ENCODE data around the gene LGALS1.
A peak's percentile ranks its signal among the peaks of the same experiment; 100 is the strongest.

The LGALS1 gene

DNA sequence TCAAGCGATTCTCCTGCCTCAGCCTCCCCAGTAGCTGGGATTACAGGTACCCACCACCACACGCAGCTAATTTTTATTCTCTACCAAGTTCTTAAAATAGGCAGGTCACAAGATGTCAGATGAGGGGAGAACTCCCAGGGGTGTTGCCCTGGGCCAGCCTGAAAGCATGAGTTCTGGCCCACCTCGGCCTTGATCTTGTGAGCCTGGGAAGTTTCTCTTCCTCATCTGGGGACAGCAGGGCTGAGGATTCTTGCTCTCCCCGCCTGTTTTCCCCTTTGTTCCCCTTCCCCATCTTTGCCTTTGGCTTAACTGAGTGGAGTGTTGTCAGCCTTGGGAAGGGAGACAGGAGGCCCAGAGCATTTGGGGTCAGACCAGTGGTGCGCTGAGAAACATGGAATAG, 13.4 kb upstream of the LGALS1 start:
- no peak for DNase-seq (ENCODE audit: low spot score)

DNA sequence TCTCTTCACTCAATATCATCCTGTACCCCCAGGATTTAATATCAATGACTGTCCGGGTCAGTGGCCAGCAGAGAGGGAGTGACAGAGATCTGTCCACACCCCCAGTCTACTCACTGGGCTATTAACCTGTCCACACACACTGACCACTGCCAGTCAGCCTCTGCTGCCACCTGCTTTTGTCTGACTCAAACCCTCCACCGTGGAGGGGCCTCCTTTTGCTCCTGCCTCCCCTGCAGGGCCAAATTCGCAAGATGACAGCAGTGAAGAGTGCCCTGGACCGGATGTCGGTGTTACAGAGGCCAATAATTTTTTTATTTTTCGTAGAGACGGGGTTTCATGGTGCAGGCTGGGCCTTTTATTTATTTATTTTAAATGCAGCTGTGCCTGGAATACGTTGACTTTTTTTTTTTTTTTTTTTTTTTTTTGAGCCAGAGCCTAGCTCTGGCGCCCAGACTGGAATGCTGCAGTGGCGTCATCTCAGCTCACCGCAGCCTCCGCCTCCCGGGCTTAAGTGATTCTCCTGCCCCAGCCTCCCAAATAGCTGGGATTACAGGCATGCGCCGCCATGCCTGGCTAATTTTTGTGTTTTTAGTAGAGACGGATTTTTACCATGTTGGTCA, 11.8 kb upstream of the LGALS1 start:
- no peak for DNase-seq (ENCODE audit: low spot score)

DNA sequence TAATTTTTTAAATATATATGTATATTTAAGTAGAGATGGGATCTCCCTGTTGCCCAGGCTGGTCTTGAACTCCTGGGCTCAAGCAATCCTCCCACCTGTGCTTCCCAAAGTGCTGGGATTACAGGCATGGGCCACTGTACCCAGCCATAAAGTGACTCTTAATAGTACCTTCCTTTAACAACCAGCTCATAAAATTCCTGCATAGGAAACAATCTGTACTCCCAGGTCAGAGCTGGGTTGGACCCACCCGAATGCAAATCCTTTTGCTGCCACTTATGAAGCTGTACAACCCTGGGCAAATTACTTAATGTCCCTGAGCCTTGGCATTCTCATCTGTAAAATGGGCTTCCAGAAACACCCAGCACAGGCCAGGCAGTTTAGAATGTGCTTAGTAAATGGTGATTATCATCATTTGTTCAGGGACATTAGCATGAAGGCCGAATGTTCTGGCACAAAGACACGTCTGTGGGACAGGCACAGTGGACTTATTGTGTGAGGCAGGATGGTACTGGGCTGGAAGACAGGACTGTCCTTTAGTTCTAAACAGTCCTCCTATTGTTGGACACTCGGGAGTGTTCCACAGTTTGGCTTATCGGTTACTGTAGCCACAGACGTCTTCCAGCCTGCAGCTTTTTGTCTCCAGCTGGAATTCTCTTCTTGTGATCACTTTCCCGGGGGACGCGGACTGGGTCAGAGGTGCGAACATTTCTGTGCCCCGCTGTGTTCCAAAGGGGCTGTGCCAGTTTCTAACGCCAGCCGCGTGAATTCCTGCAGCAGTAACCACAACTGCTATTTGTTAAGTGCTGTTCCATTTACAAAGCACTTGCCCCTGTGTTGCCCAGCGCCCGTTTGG, 11.0 kb upstream of the LGALS1 start:
- DNase-seq (ENCODE audit: low spot score) = no peak

DNA sequence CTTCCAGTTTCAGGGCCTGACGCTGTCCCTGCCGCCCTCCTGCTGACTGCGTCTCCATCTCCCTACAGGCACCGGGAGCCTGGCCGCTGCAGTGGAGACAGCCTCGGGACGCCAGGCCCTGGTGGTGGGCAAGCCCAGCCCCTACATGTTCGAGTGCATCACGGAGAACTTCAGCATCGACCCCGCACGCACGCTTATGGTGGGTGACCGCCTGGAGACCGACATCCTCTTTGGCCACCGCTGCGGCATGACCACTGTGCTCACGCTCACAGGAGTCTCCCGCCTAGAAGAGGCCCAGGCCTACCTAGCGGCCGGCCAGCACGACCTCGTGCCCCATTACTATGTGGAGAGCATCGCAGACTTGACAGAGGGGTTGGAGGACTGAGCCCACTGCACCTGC, 9.9 kb upstream of the LGALS1 start:
- no peak for DNase-seq (ENCODE audit: low spot score)

DNA sequence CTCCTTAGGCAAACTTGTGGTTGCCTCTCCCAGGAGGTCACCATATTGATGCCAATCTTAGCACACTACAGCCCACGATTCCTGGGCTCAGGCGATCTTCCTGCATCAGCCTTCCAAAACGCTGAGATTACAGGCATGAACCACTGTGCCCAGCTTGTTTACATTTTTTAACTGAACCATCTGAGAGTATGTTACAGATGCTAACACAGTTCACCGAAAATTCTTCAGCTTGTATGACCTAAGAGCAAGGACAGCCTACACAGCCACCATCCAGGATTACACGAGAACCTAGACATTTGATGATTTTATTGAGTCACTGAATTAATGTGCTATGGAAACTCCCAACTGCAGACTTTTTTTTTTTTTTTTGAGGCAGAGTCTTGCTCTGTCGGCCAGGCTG, 5.8 kb upstream of the LGALS1 start:
- no peak for DNase-seq (ENCODE audit: low spot score)

DNA sequence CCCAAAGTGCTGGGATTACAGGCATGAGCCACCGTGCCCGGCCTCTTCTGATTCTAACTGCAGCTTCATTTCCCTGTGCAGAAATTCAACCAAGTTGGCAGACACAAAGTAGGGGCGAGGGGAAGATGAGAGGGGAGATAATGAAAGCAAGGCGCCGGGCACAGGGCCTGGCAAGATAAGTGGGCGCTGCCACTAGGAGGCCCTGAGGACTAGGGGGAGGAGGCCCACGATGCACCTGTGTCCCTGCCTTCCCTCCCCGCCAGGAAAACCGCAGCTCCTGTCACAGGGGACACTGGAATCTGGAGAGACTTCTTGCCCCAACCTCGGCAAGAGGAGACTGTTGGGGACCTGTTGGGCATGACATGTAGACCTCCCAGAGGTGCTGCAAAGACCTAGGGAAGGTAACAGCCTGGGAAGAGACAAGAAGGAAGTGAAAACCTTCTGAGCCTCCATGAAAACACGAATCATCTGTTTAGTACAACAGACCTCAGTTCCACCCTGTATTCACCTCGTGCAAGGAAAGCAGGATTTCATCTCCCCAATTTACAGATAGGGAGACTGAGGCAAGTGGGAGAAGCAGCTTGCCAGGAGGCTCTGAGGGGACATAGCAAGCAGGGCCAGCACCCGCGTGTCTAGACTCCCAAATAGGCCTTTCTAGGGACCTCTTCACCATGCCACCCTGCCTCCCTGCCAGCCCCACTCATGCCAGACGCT, 3.1 kb upstream of the LGALS1 start:
- DNase-seq (ENCODE audit: low spot score) = no peak

DNA sequence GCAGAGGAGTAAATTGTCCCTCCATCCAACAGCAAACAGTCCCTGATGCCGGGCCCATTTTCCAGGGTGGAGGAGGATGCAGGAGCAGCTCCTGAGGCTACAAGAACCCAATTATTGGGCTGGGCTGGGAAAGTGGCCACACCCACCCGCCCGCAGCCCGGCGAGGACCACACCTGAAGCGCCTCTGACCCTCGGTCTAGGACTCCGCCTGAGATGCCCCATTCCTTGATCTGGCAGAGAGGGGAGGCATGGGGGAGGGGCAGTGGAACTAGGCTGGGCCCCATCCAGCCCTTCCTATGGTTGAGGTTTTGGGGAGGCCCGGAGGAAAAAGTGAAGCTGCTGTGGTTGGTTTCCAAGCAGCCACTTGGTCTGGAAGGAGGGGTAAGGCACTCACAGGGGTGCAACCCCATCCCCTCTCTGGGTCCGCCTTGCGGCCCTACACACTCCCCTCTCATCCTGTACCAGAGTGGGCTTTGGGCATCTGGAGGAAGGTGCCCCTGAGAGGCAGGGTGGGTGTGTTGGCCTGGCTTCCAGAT, 2.4 kb upstream of the LGALS1 start:
- DNase-seq (ENCODE audit: low spot score) = no peak

DNA sequence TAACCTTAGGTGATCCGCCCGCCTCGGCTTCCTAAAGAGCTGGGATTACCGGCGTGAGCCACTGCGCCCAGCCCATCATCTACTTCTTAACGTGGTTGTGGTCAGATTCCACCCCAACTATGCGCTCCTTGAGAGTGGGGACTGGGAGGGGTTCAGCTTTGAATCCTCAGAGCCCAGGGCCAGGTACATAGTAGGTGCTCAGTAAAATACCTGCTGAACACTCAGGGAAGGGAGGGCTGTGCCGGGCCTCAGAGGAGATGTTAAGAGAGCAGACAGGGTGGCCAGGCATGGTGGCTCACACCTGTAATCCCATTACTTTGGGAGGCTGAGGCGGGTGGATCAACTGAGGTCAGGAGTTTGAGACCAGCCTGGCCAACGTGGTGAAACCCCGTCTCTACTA, 1.2 kb upstream of the LGALS1 start:
- DNase-seq (ENCODE audit: low spot score) = no peak

DNA sequence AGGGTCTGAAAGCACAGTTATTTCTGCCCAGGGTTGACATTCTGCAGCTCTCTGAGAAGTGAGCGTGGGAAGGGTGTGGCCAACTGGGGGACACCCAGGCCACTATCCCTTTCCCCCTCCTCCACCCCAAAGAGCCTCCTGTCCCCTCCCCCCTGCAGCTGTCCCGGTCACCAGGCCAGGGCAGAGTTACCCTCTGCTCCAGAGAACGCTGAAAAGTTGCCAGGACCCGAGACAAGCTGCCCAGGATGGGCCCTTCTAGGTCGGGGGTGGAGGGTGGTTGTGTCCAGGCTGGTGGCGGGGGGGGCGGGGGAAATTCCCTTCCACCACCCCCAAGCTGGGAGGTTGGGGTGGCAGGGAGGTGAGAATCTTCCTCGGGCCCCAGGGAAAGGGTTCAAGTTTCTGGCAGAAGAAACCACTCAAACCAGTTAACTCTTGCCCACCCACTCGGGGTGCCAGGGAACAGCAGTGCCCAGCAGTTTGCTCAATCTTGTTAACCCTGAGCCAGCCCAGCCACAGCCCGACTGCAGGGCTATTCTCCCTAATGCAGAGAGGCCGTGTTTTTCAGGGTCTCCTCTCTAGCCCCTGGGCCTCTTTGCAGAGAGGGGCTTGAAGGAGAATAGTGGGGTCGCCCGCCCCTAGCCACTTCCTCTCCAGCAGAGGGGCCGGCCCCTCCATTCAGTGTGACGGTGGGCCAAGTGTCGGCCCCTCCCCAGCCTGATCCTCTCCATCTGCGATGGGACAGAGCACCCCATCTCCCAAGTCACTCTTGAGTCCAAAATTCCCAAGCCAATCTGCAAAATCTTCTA, 697 bp downstream of the LGALS1 start:
- DNase-seq (ENCODE audit: low spot score) = peak; percentile 22

DNA sequence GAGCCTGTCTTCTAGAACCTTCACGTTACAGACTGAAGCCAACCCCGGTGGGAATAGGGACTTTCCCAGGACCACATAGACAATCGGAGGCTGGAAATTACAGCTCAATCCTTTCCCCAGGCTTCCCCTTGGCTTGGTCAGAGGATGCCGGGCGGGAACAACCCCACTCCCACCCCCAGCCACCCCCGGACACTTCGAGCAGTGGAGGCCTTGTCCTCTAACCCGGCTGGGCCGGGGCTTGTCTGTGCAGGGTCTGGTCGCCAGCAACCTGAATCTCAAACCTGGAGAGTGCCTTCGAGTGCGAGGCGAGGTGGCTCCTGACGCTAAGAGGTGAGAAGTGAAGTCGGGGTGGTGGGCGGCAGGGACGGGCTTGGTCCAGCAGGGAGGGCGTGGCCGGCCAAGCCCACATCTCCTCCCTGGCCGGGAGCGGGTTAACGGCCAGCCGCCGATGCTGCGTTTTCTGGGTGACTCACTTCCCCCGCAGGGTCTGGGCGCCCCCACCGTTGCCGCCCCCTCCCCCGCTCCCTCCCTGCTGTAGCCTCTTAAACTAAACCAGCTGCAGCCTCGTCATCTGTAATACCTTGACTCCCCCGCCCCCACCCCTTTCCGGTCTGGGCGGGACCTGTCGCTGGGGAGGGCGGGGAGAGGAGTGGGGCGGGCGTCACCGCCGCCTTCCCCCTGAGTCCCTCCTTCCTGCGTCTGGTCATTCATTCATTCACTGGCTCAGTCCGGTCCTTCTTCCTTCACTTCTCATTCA, 1.5 kb downstream of the LGALS1 start:
- peak; percentile 95 for DNase-seq (ENCODE audit: low spot score)

DNA sequence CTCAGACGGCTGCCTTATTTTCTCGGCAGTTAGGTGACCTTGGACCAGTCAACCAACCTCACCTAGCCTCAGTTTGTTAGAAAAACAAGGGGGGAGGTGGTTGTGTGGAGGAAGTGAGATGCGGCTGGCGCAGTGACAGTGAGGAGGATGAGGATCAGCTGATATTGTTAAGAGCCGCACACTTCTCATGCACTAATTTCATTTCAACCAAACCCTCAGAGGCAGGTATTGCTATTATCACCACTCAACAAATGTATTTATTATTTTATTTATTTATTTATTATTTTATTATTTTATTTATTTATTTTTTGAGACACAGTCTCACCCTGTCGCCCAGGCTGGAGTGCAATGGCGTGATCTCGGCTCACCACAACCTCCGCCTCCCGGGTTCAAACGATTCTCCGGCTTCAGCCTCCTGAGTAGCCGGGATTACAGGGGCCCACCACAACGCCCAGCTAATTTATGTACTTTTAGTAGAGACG, 2.1 kb downstream of the LGALS1 start:
- no peak for DNase-seq (ENCODE audit: low spot score)

DNA sequence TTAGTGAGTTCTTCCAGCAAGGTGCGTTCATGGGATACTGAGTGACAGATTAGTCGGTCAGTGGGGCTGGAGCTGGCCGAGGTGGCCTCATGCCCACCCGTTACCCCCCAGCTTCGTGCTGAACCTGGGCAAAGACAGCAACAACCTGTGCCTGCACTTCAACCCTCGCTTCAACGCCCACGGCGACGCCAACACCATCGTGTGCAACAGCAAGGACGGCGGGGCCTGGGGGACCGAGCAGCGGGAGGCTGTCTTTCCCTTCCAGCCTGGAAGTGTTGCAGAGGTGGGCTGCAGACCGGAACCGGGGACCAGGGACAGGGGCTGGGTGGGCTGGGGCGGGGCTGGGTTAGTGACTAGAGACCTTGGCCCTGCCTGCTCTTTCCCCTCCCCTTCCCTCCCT, 2.9 kb downstream of the LGALS1 start:
- DNase-seq (ENCODE audit: low spot score) = no peak

DNA sequence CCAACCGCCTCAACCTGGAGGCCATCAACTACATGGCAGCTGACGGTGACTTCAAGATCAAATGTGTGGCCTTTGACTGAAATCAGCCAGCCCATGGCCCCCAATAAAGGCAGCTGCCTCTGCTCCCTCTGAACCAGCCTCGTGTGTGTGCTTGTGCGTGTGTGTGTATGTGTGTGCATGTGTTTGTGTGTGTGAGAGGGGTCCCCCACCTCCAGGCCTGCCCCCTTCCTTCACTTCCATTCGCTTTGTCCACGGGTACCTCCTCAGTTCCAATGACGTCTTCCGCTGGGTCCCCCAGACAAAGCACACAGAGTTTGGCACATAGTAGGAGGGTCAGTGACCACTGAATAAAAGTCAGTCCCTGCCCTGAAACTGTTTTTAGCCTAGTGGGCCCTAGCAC, 4.2 kb downstream of the LGALS1 start:
- DNase-seq (ENCODE audit: low spot score) = no peak

DNA sequence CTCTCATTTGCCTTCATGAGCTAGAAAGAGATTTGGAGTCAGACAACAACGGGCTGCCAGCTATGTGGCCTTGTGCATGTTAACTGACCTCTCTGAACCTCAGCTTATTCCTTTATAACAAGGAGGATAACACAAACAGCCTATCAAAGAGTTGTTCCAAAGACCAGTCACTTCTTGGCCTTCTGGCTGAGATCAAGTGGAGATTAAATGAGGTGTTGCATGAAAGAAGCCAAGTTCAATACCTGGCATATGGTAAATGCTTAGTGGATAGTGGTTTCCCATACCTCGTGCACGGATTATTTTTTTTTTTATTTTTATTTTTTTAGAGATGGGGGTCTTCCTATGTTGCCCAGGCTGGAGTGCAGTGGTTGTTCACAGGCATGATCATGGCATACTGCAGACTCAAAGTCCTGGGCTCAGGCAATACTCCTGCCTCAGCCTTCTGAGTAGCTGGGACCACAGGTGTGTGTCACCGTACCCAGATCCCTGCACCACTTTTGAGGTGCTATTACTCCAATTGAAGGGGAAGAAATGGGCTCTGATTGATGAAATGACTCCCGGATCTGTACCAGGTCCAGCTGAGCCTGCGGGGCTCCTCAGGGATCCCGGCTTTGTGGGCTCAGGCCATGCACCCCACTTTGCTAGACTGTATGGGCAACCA, 4.9 kb downstream of the LGALS1 start:
- no peak for DNase-seq (ENCODE audit: low spot score)

DNA sequence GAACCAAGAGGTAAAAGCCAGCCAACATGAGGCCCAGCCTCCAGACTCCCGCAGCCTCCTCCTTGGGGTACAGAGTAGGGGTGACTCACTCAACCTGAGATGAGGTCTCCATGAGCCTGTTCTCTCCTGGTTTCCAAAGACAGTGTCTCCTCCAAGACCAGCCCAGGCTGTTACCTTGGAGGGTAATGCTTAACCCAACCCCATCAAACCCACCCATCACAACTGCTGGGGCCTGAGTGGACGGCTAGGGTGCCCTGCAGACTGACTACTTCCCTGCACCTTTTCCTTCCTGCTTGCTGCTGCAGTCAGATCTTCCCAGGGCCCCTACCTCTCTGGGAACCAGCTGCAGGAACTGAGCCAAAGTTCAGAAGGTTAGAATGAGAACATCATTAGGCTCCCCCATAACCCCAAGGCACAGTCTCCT, 5.6 kb downstream of the LGALS1 start:
- no peak for DNase-seq (ENCODE audit: low spot score)

DNA sequence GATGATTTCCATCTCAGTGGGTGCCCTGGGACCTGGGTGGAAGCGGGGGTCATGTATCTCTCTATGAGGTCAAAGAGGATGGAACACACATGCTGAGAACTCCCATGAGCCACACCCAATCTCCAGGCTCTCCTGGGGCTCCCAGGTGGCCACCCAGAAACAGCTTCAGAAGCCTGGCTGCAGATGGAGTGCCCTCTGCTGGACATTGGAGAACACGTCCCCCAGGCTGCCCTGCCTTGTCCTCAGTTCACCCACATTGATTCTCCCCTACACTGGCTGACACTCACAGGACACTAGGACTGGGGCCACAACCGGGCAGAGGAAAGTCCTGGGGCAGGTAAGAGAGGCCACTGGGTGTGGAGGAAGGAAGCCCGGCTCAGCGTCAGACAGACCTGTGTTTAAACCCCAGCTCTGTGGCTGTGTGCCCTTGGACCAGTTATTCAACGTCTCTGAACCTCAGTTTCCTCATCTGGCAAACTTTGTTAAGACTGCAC, 6.2 kb downstream of the LGALS1 start:
- DNase-seq (ENCODE audit: low spot score) = peak; percentile 79

DNA sequence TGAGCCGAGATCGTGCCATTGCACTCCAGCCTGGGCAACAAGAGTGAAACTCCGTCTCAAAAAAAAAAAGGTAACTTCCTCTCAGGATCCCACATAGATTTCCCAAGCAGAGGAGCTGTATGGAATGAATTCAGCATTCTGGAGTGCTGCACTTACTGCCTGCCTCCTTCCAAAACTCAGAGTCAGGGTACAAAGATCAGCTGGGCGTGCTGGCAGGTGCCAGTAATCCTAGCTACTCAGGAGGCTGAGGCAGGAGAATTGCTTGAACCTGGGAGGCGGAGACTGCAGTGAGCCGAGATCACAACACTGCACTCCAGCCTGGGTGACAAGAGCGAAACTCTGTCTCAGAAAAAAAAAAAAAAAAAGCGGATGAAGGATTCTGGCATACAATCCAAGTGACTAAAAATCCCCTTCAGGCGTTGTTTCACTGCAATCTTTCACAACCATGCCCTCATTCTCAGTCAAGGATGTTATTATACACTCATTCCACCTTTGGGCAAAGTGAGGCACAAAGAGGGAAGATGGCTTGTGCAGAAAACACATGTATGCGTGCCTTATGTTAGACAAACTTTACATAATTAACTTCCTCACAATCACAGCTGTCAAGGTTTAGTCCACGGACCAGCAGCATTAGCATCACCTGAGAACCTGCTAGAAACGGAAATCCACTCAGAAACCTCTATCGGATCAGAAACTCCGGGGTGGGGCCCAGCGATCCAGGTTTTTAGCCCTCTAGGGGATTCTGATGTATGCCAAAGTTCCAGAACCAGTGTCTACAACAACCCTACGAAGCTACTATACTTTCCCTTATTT, 9.6 kb downstream of the LGALS1 start:
- DNase-seq (ENCODE audit: low spot score) = no peak

DNA sequence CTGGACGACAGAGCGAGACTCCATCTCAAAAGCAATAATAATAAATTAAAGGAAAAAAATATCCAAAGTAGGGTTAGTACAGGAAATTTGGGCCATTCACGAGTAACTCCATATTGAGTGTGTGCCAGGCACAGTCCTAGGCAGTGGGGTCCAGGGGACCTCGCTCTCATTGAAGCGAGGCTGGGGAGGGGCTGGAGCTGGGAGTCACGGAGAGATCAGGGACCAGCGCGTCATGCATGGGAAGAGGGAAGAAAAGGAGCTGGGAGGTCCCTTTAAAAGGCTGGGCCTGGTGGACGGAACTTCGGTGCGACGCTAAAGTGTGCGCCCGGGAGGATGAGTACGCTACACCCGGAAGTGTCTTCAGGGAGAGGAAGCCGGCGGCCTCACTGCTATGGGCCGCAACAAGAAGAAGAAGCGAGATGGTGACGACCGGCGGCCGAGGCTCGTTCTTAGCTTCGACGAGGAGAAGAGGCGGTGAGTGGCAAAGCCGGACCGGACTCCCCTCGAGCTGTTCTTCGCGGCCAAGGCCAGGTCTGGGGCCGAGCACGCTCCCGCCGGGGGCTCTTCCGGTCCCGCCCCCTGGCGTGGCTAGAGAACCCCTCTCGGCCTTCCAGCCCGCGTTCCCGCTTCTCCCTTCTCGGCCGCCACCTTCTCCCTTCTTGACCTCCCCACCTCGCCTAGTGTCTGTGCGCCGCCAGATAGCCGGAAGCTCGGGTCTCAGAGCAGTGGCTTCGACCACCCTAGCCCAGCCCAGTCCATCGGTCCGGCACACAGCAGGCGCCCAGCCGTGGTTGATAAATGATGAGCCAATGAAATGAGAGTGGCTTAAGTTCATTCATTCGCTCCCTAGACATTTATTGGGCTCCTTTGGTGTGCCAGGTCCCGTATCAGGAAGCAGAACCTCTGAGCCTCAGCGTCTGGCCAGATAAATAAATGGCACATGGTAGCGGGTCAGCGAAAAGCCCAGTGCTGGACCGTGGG, 10.9 kb downstream of the LGALS1 start, which contains the start of gene NOL12:
Gene NOL12, plus strand, starts transcription at position 342 of the 981 bp plus-strand sequence. Its CDS starts 50 bp downstream, at position 392.
- DNase-seq (ENCODE audit: low spot score) = peak; percentile 84

Data from CD4-positive, alpha-beta T cell treated with Interleukin-2 at 100 ng/mL for 4 hours (primary cell).